Liver (tissue), 9 donors: ENCODE results near the gene KCNJ12. TPM values are rescaled to one million over a fixed set of nuclear protein-coding genes. Genes with fewer than 3 reads are reported as not detected.

Experiments
- DNase-seq: peaks from one replicate; pipeline ENCODE4 v3.0.0-alpha.2; 2017; ENCODE audit warnings: low spot score
- H3K27ac ChIP-seq, 2 donors: one replicate each; pipeline ENCODE4 v1.7.0; 2013; ENCODE audit warnings: inconsistent platforms in 2 of 2, low read length in 2 of 2, control low read depth in 1 of 2, low read depth in 1 of 2, mild to moderate bottlenecking in 1 of 2
- H3K27me3 ChIP-seq, 4 donors: one replicate each; pipeline versions ENCODE4 v1.6.1 to v1.7.0; 2013; ENCODE audit warnings: low read length in 3 of 4, inconsistent platforms in 1 of 4, mild to moderate bottlenecking in 1 of 4, moderate library complexity in 1 of 4; ENCODE audit not compliant: control insufficient read depth in 4 of 4, insufficient read depth in 4 of 4
- H3K36me3 ChIP-seq, 4 donors: one replicate each; pipeline versions ENCODE4 v1.6.1 to v1.7.0; 2013; ENCODE audit warnings: low read length in 3 of 4, mild to moderate bottlenecking in 3 of 4, low read depth in 1 of 4, moderate library complexity in 1 of 4; ENCODE audit not compliant: control insufficient read depth in 4 of 4, insufficient read depth in 3 of 4
- H3K4me1 ChIP-seq, 4 donors: one replicate each; pipeline versions ENCODE4 v1.6.1 to v1.7.0; 2013; ENCODE audit warnings: low read length in 3 of 4, mild to moderate bottlenecking in 3 of 4, moderate library complexity in 1 of 4; ENCODE audit not compliant: control insufficient read depth in 4 of 4, insufficient read depth in 4 of 4
- H3K4me3 ChIP-seq, 3 donors: one replicate each; pipeline versions ENCODE4 v1.6.1 to v1.7.0; 2013; ENCODE audit warnings: low read length in 3 of 3, control low read depth in 1 of 3, low read depth in 1 of 3, mild to moderate bottlenecking in 1 of 3
- H3K9ac ChIP-seq, 2 donors: one replicate each; pipeline ENCODE4 v1.7.0; 2013; ENCODE audit warnings: low read length in 2 of 2, mild to moderate bottlenecking in 2 of 2, moderate library complexity in 2 of 2, control low read depth in 1 of 2, low read depth in 1 of 2
- H3K9me3 ChIP-seq, 4 donors: one replicate each; pipeline versions ENCODE4 v1.6.1 to v1.7.0; 2013; ENCODE audit warnings: low read length in 3 of 4; ENCODE audit not compliant: control insufficient read depth in 4 of 4
- EGR1 ChIP-seq, 2 donors: IDR thresholded peaks; 2 replicates each; pipeline ENCODE4 v1.6.1; 2016 to 2018; ENCODE audit warnings: antibody characterized with exemption in 2 of 2, low read depth in 2 of 2
- FOXA1 ChIP-seq: IDR thresholded peaks from 2 replicates; pipeline ENCODE4 v1.6.1; 2016; ENCODE audit warnings: antibody characterized with exemption
- FOXA2 ChIP-seq: IDR thresholded peaks from 2 replicates; pipeline ENCODE4 v1.6.1; 2016; ENCODE audit warnings: antibody characterized with exemption
- GABPA ChIP-seq, 2 donors: IDR thresholded peaks in 1 of 2; conservative IDR thresholded peaks in 1 of 2; 2 replicates each; pipeline ENCODE4 v1.6.1; 2016; ENCODE audit warnings: antibody characterized with exemption in 2 of 2, mild to moderate bottlenecking in 1 of 2, moderate library complexity in 1 of 2
- HNF4A ChIP-seq, 2 donors: conservative IDR thresholded peaks; 2 replicates each; pipeline ENCODE4 v1.6.1; 2016; ENCODE audit warnings: antibody characterized with exemption in 2 of 2, mild to moderate bottlenecking in 2 of 2
- HNF4G ChIP-seq: IDR thresholded peaks from 2 replicates; pipeline ENCODE4 v1.6.1; 2016; ENCODE audit warnings: antibody characterized with exemption
- JUND ChIP-seq, 2 donors: IDR thresholded peaks; 2 replicates each; pipeline ENCODE4 v1.6.1; 2016; ENCODE audit warnings: antibody characterized with exemption in 2 of 2
- NR2F2 ChIP-seq: IDR thresholded peaks from 2 replicates; pipeline ENCODE4 v1.6.1; 2016; ENCODE audit warnings: antibody characterized with exemption
- RAD21 ChIP-seq, 2 donors: IDR thresholded peaks; 2 replicates each; pipeline ENCODE4 v1.6.1; 2016; ENCODE audit warnings: antibody characterized with exemption in 2 of 2, mild to moderate bottlenecking in 2 of 2
- SP1 ChIP-seq: IDR thresholded peaks from 2 replicates; pipeline ENCODE4 v1.6.1; 2018; ENCODE audit warnings: antibody characterized with exemption, mild to moderate bottlenecking
- TAF1 ChIP-seq: conservative IDR thresholded peaks from 2 replicates; pipeline ENCODE4 v1.6.1; 2016; ENCODE audit warnings: antibody characterized with exemption, mild to moderate bottlenecking
- YY1 ChIP-seq: IDR thresholded peaks from 2 replicates; pipeline ENCODE4 v1.6.1; 2016; ENCODE audit warnings: antibody characterized with exemption, mild to moderate bottlenecking
- WGBS: extraction: QIAGEN DNeasy Blood & Tissue Kit; methylation state at CpG from one replicate; pipeline ENCODE4 v1.1.7; 2013; 5-methylcytosine and 5-hydroxymethylcytosine counted together
- polyA plus RNA-seq, 2 donors: library from polyadenylated mRNA; stranded (reverse) in 1 of 2; unstranded in 1 of 2; fragments of 200-250 nt in 1 of 2; fragments of >200 nt in 1 of 2; fragmentation: Nextera tagmentation in 1 of 2; extraction: Ambion mirVana in 1 of 2; gene quantifications; one replicate each; pipeline versions ENCODE4 v1.2.1 to v1.2.3, GENCODE V29; 2013 to 2015
- total RNA-seq, 2 donors: library from RNA; depleted of rRNA; stranded (reverse); fragments of >200 nt; gene quantifications; one replicate each; pipeline ENCODE4 v1.2.3, GENCODE V29; 2014
- TF ChIP-seq, protein P1 (sequence below): IDR thresholded peaks from 2 replicates; pipeline ENCODE4 v1.6.1; 2016; ENCODE audit warnings: antibody characterized with exemption, mild to moderate bottlenecking
- TF ChIP-seq, protein P2 (sequence below): IDR thresholded peaks from 2 replicates; pipeline ENCODE4 v1.6.1; 2016; ENCODE audit warnings: antibody characterized with exemption
- TF ChIP-seq, protein P3 (sequence below): IDR thresholded peaks from 2 replicates; pipeline ENCODE4 v1.6.1; 2016; ENCODE audit warnings: antibody characterized with exemption
- TF ChIP-seq, protein P4 (sequence below): IDR thresholded peaks from 2 replicates; pipeline ENCODE4 v1.6.1; 2016; ENCODE audit warnings: antibody characterized with exemption
- donor health status: healthy.
- donor health status: healthy.
- donor health status: healthy.
- donor health status: healthy.
- donor health status: healthy.

KCNJ12 gene
- total and polyA plus RNA-seq, 4 donors, result 0.25 to 0.67 (median 0.38) TPM

DNA sequence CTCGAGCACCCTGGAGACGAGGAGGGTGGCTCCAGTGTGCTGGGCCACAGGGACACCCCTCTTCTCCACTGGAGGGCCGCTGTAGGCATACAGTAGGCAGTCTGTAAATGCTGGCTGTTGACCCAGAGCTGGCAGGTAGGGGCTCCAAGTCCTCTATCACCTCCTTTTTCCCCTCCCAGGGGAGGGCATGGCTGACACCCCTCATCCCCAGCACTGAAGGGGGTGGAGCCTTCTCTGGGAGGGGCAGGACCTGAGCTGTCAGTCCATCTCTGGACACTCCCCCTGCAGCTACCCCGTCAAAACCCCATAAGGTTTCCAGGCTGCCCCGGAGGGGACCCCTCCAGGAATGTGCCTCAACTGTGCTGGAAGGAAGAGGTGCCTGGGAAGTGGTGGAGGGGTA, 2.4 kb downstream of the KCNJ12 start:
- Histone ChIP-seq H3K27me3 (peaks cover 0 to 5% (median 2%) of the 10 kb centered on the region in 4 donors), H3K9me3 (no peaks in the 10 kb centered on the region), H3K36me3 (no peaks in the 10 kb centered on the region), H3K4me1 (peaks cover 6 to 25% (median 17%) of the 10 kb centered on the region in 4 donors), H3K4me3 (no peak overlapping the region), H3K9ac (no peak overlapping the region), H3K27ac (no peak overlapping the region)
- TF ChIP-seq, protein P1, sequence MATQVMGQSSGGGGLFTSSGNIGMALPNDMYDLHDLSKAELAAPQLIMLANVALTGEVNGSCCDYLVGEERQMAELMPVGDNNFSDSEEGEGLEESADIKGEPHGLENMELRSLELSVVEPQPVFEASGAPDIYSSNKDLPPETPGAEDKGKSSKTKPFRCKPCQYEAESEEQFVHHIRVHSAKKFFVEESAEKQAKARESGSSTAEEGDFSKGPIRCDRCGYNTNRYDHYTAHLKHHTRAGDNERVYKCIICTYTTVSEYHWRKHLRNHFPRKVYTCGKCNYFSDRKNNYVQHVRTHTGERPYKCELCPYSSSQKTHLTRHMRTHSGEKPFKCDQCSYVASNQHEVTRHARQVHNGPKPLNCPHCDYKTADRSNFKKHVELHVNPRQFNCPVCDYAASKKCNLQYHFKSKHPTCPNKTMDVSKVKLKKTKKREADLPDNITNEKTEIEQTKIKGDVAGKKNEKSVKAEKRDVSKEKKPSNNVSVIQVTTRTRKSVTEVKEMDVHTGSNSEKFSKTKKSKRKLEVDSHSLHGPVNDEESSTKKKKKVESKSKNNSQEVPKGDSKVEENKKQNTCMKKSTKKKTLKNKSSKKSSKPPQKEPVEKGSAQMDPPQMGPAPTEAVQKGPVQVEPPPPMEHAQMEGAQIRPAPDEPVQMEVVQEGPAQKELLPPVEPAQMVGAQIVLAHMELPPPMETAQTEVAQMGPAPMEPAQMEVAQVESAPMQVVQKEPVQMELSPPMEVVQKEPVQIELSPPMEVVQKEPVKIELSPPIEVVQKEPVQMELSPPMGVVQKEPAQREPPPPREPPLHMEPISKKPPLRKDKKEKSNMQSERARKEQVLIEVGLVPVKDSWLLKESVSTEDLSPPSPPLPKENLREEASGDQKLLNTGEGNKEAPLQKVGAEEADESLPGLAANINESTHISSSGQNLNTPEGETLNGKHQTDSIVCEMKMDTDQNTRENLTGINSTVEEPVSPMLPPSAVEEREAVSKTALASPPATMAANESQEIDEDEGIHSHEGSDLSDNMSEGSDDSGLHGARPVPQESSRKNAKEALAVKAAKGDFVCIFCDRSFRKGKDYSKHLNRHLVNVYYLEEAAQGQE, result no peak
- no peak for TF ChIP-seq SP1
- TF ChIP-seq, protein P2, sequence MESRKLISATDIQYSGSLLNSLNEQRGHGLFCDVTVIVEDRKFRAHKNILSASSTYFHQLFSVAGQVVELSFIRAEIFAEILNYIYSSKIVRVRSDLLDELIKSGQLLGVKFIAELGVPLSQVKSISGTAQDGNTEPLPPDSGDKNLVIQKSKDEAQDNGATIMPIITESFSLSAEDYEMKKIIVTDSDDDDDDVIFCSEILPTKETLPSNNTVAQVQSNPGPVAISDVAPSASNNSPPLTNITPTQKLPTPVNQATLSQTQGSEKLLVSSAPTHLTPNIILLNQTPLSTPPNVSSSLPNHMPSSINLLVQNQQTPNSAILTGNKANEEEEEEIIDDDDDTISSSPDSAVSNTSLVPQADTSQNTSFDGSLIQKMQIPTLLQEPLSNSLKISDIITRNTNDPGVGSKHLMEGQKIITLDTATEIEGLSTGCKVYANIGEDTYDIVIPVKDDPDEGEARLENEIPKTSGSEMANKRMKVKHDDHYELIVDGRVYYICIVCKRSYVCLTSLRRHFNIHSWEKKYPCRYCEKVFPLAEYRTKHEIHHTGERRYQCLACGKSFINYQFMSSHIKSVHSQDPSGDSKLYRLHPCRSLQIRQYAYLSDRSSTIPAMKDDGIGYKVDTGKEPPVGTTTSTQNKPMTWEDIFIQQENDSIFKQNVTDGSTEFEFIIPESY, result no peak
- no peak for TF ChIP-seq RAD21 (IDR thresholded peaks at IDR 0.05)
- TF ChIP-seq YY1, result no peak
- TF ChIP-seq TAF1, result no peak
- TF ChIP-seq NR2F2, result no peak
- no peak for TF ChIP-seq FOXA1
- no peak for TF ChIP-seq HNF4A (conservative IDR thresholded peaks at IDR 0.05)
- TF ChIP-seq HNF4G, result no peak
- no peak for TF ChIP-seq GABPA (IDR thresholded peaks at IDR 0.05 in 1 of 2, conservative IDR thresholded peaks at IDR 0.05 in 1 of 2)
- no peak for TF ChIP-seq FOXA2
- 34% methylated on average over 5 of the region's 5 CpGs for WGBS
- no peak for DNase-seq

GRCh38 chr17:21379080-21379711, 3.0 kb downstream of the KCNJ12 start:
- Histone ChIP-seq H3K27me3 (peaks cover 0 to 5% (median 2%) of the 10 kb centered on the region in 4 donors), H3K9ac (no peak overlapping the region), H3K27ac (no peak overlapping the region), H3K9me3 (no peaks in the 10 kb centered on the region), H3K4me1 (peaks cover 6 to 25% (median 17%) of the 10 kb centered on the region in 4 donors), H3K4me3 (no peak overlapping the region), H3K36me3 (no peaks in the 10 kb centered on the region)
- TF ChIP-seq EGR1 (IDR thresholded peaks at IDR 0.05; ENCODE audit: low read depth in 2 of 2), result no peak
- TF ChIP-seq, protein P3, sequence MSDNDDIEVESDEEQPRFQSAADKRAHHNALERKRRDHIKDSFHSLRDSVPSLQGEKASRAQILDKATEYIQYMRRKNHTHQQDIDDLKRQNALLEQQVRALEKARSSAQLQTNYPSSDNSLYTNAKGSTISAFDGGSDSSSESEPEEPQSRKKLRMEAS, result no peak
- no peak for TF ChIP-seq TAF1
- TF ChIP-seq, protein P4, sequence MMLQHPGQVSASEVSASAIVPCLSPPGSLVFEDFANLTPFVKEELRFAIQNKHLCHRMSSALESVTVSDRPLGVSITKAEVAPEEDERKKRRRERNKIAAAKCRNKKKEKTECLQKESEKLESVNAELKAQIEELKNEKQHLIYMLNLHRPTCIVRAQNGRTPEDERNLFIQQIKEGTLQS, result no peak
- TF ChIP-seq NR2F2, result no peak
- TF ChIP-seq RAD21 (IDR thresholded peaks at IDR 0.05), result no peak
- no peak for TF ChIP-seq JUND (IDR thresholded peaks at IDR 0.05)
- WGBS, result 87% methylated on average over 17 of the region's 17 CpGs
- no peak for DNase-seq
